Activated T-helper 2 cell treated with anti-CD3 and anti-CD28 coated beads, Interferon-gamma antibody, Interleukin-2, Interleukin-4, amounts not matched to agents 10 μg/mL and 5 μg/mL and 100 μg/mL, durations not matched to agents 14 hours and 24 hours and 36 hours (primary cell): ENCODE measurements around the gene TTYH3. TPM values are rescaled to one million over a fixed set of nuclear protein-coding genes. Genes with fewer than 3 reads are reported as not detected.

ENCODE experiments used
- DNase-seq: peaks from one replicate; pipeline ENCODE4 v3.0.0; 2021; ENCODE audit warnings: low spot score
- H3K27ac Mint-ChIP-seq: one replicate; pipeline ENCODE4 v1.8.0; 2021; ENCODE audit warnings: mixed read lengths
- H3K27me3 Mint-ChIP-seq: one replicate; pipeline ENCODE4 v1.8.0; 2021; ENCODE audit warnings: low read depth, mixed read lengths
- H3K36me3 Mint-ChIP-seq: one replicate; pipeline ENCODE4 v1.8.0; 2021; ENCODE audit warnings: low read depth, mixed read lengths
- H3K4me1 Mint-ChIP-seq: one replicate; pipeline ENCODE4 v1.8.0; 2021; ENCODE audit warnings: low read depth, mixed read lengths
- H3K4me3 Mint-ChIP-seq: one replicate; pipeline ENCODE4 v1.8.0; 2021; ENCODE audit warnings: low read depth, mild to moderate bottlenecking, moderate library complexity, mixed read lengths
- H3K9me3 Mint-ChIP-seq: one replicate; pipeline ENCODE4 v1.8.0; 2021; ENCODE audit warnings: mixed read lengths
- intact Hi-C: fragments of 100-400 bp; cut with micrococcal nuclease; formaldehyde crosslinking; loops from one replicate; pipeline ENCODE4 v1.15.1; 2023
- total RNA-seq: library from RNA; stranded (reverse); gene quantifications from 2 replicates; pipeline ENCODE4 v1.2.3, GENCODE V29; 2022

Gene TTYH3
- total RNA-seq, 1 donor from 2014 or later: 48.7 TPM

- Mint-ChIP-seq H3K9me3 (no peaks in the 10 kb centered on the region), H3K4me3 (no peak overlapping the region), H3K36me3 (no peaks in the 10 kb centered on the region), H3K27ac (no peak overlapping the region), H3K27me3 (peaks cover 7% of the 10 kb centered on the region), H3K4me1 (peaks cover 22% of the 10 kb centered on the region)
- intact Hi-C loops: no loop called here
- no peak for DNase-seq
Observed at GRCh38 chr7:2707481-2707880, 75.7 kb downstream of the TTYH3 start.

GRCh38 chr7:2708041-2708440 is 76.3 kb downstream of the TTYH3 start:
- intact Hi-C loops: no loop called here
- Mint-ChIP-seq H3K36me3 (no peaks in the 10 kb centered on the region), H3K4me1 (peaks cover 22% of the 10 kb centered on the region), H3K4me3 (no peak overlapping the region), H3K27ac (no peak overlapping the region), H3K9me3 (no peaks in the 10 kb centered on the region), H3K27me3 (peaks cover 7% of the 10 kb centered on the region)
- no peak for DNase-seq

- intact Hi-C loops: loop anchor here (1.0 kb wide), 2 partner anchors 9 to 37 kb away; no protein-coding TSS in a partner anchor
- no peak overlapping the region for H3K4me3 Mint-ChIP-seq
- no peak overlapping the region for H3K27ac Mint-ChIP-seq
Observed at GRCh38 chr7:2708547-2709310, 76.9 kb downstream of the TTYH3 start.

GRCh38 chr7:2709553-2710285 is 77.9 kb downstream of the TTYH3 start:
- peaks cover 34% of the 10 kb centered on the region for H3K4me1 Mint-ChIP-seq
- no peak overlapping the region for H3K27ac Mint-ChIP-seq
- DNase-seq: peak; percentile 77
- H3K4me3 Mint-ChIP-seq: peak overlapping the region; percentile 26
- H3K36me3 Mint-ChIP-seq: peaks cover 6% of the 10 kb centered on the region
- intact Hi-C loops: loop anchor here (1.0 to 2.0 kb wide), 3 partner anchors 10 to 233 kb away; partner anchors contain the start of gene GRIFIN
- peaks cover 4% of the 10 kb centered on the region for H3K27me3 Mint-ChIP-seq
- no peaks in the 10 kb centered on the region for H3K9me3 Mint-ChIP-seq

More at GRCh38 chr7:2708547-2709310, 76.9 kb downstream of the TTYH3 start:
- H3K36me3 Mint-ChIP-seq: no peaks in the 10 kb centered on the region
- H3K4me1 Mint-ChIP-seq: peaks cover 24% of the 10 kb centered on the region
- H3K9me3 Mint-ChIP-seq: no peaks in the 10 kb centered on the region
- DNase-seq: no peak
- peaks cover 4% of the 10 kb centered on the region for H3K27me3 Mint-ChIP-seq

- Mint-ChIP-seq H3K4me1 (peaks cover 40% of the 10 kb centered on the region), H3K27ac (peak overlapping the region; percentile 4), H3K9me3 (no peaks in the 10 kb centered on the region), H3K27me3 (peaks cover 4% of the 10 kb centered on the region), H3K4me3 (no peak overlapping the region), H3K36me3 (peaks cover 9% of the 10 kb centered on the region)
- no peak for DNase-seq
- intact Hi-C loops: loop anchor here (2.0 kb wide), 1 partner anchor 233 kb away; the partner anchor contains the start of gene GRIFIN
Observed at GRCh38 chr7:2710286-2710655, 78.5 kb downstream of the TTYH3 start.

DNA sequence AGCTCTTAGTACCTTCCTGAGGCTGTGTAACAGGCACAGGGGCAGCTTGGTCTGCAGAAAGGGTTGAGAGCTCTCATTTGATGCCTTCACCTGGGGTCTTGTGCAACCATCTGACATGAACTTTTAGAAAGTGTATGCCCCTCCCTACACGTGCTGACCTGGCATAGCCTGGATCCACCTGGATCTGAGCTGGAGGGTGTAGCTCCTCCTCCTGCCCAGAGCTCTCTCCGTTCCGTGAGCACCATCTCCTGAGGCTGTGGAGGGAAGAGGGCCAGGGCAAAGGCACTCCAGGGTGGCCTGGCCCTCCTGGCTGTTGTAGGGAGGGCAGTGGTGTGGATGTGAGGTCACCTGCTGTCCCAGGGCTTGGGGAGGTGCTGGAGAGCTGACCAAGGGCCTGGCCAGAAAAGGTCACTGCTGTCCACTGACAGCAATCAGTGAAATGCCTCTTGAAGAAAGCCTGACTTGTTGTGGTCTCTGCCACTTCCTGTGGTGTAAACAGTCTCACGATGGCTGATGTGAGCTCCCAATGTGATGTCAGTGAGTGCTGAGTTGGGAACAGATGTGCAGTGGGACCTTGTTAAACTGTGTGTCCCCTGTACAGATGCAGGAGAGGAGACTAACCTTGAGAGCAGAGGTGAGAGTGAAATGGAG is 79.2 kb downstream of the TTYH3 start:
- intact Hi-C loops: loop anchor here (2.0 kb wide), 1 partner anchor 234 kb away; the partner anchor contains the start of gene GRIFIN

DNA sequence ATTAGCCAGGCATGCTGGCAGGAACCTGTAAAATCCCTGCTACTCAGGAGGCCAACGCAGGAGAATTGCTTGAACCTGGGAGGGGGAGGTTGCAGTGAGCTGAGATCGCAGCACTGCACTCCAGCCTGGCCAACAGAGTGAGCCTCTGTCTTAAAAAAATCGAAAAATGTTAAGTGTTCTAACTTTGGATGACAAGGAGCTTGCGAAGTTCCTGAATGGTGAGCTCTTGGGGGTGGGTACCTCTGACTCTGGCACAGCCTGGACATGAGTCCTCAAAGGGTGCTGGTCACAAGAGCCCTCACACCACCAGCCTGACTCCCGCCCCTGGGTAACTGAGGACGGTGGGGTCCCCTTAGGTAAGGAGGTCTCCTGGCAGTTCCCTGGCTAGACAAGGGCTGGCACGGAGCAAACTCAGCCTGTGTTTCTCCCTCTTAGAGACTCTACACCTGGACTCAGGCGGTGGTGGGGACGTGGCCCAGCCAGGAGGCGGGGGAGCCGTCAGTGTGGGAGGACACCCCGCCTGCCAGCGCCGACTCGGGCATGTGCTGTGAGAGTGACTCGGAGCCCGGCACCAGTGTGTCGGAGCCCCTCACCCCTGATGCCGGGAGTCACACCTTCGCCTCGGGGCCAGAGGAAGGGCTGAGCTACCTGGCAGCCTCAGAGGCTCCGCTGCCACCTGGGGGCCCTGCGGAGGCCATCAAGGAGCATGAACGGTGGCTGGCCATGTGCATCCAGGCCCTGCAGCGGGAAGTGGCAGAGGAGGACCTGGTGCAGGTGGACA is 80.3 kb downstream of the TTYH3 start:
- peaks cover 9% of the 10 kb centered on the region for H3K36me3 Mint-ChIP-seq
- peaks cover 4% of the 10 kb centered on the region for H3K27me3 Mint-ChIP-seq
- DNase-seq: no peak
- no peaks in the 10 kb centered on the region for H3K9me3 Mint-ChIP-seq
- intact Hi-C loops: loop anchor here (2.0 kb wide), 1 partner anchor 235 kb away; the partner anchor contains the start of gene GRIFIN
- no peak overlapping the region for H3K4me3 Mint-ChIP-seq
- peaks cover 56% of the 10 kb centered on the region for H3K4me1 Mint-ChIP-seq
- H3K27ac Mint-ChIP-seq: no peak overlapping the region

More for the DNA sequence above, 79.2 kb downstream of the TTYH3 start:
- DNase-seq: peak; percentile 49
- Mint-ChIP-seq H3K27ac (peak overlapping the region; percentile 80), H3K27me3 (peaks cover 4% of the 10 kb centered on the region), H3K9me3 (no peaks in the 10 kb centered on the region), H3K4me1 (peaks cover 47% of the 10 kb centered on the region), H3K4me3 (peak overlapping the region; percentile 54), H3K36me3 (peaks cover 9% of the 10 kb centered on the region)

GRCh38 chr7:2713370-2713769 is 81.6 kb downstream of the TTYH3 start:
- Mint-ChIP-seq H3K27me3 (peaks cover 2% of the 10 kb centered on the region), H3K36me3 (peaks cover 17% of the 10 kb centered on the region), H3K4me1 (peaks cover 66% of the 10 kb centered on the region), H3K9me3 (no peaks in the 10 kb centered on the region), H3K27ac (no peak overlapping the region), H3K4me3 (no peak overlapping the region)
- intact Hi-C loops: no loop called here
- no peak for DNase-seq

- H3K9me3 Mint-ChIP-seq: no peaks in the 10 kb centered on the region
- peaks cover 71% of the 10 kb centered on the region for H3K4me1 Mint-ChIP-seq
- no peak overlapping the region for H3K27ac Mint-ChIP-seq
- H3K27me3 Mint-ChIP-seq: peaks cover 2% of the 10 kb centered on the region
- peaks cover 23% of the 10 kb centered on the region for H3K36me3 Mint-ChIP-seq
- DNase-seq: no peak
- H3K4me3 Mint-ChIP-seq: no peak overlapping the region
- intact Hi-C loops: no loop called here
Observed at GRCh38 chr7:2713978-2714377, 82.2 kb downstream of the TTYH3 start.

Other genes starting within 250 kb of the TTYH3 start
- gene CHST12, start 228.4 kb upstream of the TTYH3 start, total RNA-seq: 9.8 and 11.8 TPM in 2 replicates
- not detected in 2 replicates for gene GRIFIN, start 155.6 kb upstream of the TTYH3 start, total RNA-seq
- gene LFNG, start 112.2 kb upstream of the TTYH3 start, total RNA-seq: 41.0 and 45.6 TPM in 2 replicates
- 39.9 and 41.9 TPM in 2 replicates for gene BRAT1, start 76.5 kb upstream of the TTYH3 start, total RNA-seq
- 9.4 and 12.3 TPM in 2 replicates for gene IQCE, start 73.0 kb upstream of the TTYH3 start, total RNA-seq
- gene AMZ1, start 56.2 kb downstream of the TTYH3 start, total RNA-seq: 0.07 and 0.14 TPM in 2 replicates
- gene GNA12, start 212.3 kb downstream of the TTYH3 start, total RNA-seq: 40.9 and 41.4 TPM in 2 replicates